ENCODE results near the gene ERCC2. TPM values are rescaled to one million over a fixed set of nuclear protein-coding genes. Genes with fewer than 3 reads are reported as not detected.

Gene ERCC2
- total RNA-seq, 1 experiment from 2014 or later, result 102 TPM

DNA sequence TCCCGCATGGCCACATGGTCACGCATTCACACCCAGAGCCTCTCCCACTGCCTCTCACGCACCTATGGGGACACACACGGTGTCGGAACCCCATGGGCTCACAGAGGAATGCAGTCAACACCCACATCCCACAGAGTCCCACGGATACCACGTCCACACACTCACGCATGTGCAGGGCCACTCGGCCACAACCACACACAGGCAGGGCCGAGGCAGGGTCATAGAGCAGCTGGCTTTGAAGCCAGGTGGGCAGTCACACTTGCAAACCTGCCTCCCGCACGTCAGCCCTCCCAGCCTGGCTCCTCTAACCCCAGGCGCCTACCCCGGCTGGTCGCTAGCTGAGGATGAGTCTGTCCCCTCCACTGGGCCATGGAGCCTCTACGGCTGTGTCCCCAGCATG, 8.1 kb downstream of the ERCC2 start:
- TF ChIP-seq TP53 (CRISPR knock-in tag; IDR thresholded peaks at IDR 0.05), result no peak
- no peak for TF ChIP-seq RORB (CRISPR knock-in tag; IDR thresholded peaks at IDR 0.05)
- TF ChIP-seq, protein P1, sequence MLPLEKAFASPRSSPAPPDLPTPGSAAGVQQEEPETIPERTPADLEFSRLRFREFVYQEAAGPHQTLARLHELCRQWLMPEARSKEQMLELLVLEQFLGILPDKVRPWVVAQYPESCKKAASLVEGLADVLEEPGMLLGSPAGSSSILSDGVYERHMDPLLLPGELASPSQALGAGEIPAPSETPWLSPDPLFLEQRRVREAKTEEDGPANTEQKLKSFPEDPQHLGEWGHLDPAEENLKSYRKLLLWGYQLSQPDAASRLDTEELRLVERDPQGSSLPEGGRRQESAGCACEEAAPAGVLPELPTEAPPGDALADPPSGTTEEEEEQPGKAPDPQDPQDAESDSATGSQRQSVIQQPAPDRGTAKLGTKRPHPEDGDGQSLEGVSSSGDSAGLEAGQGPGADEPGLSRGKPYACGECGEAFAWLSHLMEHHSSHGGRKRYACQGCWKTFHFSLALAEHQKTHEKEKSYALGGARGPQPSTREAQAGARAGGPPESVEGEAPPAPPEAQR (CRISPR knock-in tag; IDR thresholded peaks at IDR 0.05), result no peak
- no peak for TF ChIP-seq CREB1 (CRISPR knock-in tag; IDR thresholded peaks at IDR 0.05)
- TF ChIP-seq, protein P2, sequence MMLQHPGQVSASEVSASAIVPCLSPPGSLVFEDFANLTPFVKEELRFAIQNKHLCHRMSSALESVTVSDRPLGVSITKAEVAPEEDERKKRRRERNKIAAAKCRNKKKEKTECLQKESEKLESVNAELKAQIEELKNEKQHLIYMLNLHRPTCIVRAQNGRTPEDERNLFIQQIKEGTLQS (CRISPR knock-in tag; conservative IDR thresholded peaks at IDR 0.05), result no peak
- no peak for TF ChIP-seq ATF1 (CRISPR knock-in tag; IDR thresholded peaks at IDR 0.05)
- TF ChIP-seq NR2C2 (CRISPR knock-in tag; IDR thresholded peaks at IDR 0.05), result no peak
- TF ChIP-seq KAT7 (CRISPR knock-in tag; IDR thresholded peaks at IDR 0.05; ENCODE audit: borderline replicate concordance), result no peak
- TF ChIP-seq, protein P3, sequence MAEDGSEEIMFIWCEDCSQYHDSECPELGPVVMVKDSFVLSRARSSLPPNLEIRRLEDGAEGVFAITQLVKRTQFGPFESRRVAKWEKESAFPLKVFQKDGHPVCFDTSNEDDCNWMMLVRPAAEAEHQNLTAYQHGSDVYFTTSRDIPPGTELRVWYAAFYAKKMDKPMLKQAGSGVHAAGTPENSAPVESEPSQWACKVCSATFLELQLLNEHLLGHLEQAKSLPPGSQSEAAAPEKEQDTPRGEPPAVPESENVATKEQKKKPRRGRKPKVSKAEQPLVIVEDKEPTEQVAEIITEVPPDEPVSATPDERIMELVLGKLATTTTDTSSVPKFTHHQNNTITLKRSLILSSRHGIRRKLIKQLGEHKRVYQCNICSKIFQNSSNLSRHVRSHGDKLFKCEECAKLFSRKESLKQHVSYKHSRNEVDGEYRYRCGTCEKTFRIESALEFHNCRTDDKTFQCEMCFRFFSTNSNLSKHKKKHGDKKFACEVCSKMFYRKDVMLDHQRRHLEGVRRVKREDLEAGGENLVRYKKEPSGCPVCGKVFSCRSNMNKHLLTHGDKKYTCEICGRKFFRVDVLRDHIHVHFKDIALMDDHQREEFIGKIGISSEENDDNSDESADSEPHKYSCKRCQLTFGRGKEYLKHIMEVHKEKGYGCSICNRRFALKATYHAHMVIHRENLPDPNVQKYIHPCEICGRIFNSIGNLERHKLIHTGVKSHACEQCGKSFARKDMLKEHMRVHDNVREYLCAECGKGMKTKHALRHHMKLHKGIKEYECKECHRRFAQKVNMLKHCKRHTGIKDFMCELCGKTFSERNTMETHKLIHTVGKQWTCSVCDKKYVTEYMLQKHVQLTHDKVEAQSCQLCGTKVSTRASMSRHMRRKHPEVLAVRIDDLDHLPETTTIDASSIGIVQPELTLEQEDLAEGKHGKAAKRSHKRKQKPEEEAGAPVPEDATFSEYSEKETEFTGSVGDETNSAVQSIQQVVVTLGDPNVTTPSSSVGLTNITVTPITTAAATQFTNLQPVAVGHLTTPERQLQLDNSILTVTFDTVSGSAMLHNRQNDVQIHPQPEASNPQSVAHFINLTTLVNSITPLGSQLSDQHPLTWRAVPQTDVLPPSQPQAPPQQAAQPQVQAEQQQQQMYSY (CRISPR knock-in tag; IDR thresholded peaks at IDR 0.05), result no peak
- TF ChIP-seq JUN (CRISPR knock-in tag; IDR thresholded peaks at IDR 0.05), result no peak
- no peak for TF ChIP-seq ETV6 (CRISPR knock-in tag; IDR thresholded peaks at IDR 0.05)
- no peak for TF ChIP-seq SOX15 (CRISPR knock-in tag; IDR thresholded peaks at IDR 0.05)
- TF ChIP-seq, protein P4, sequence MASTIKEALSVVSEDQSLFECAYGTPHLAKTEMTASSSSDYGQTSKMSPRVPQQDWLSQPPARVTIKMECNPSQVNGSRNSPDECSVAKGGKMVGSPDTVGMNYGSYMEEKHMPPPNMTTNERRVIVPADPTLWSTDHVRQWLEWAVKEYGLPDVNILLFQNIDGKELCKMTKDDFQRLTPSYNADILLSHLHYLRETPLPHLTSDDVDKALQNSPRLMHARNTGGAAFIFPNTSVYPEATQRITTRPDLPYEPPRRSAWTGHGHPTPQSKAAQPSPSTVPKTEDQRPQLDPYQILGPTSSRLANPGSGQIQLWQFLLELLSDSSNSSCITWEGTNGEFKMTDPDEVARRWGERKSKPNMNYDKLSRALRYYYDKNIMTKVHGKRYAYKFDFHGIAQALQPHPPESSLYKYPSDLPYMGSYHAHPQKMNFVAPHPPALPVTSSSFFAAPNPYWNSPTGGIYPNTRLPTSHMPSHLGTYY (CRISPR knock-in tag; IDR thresholded peaks at IDR 0.05), result no peak
- TF ChIP-seq GABPB1 (CRISPR knock-in tag; IDR thresholded peaks at IDR 0.05), result no peak
- no peak for TF ChIP-seq NFATC4 (CRISPR knock-in tag; IDR thresholded peaks at IDR 0.05)
- H3K27ac Mint-ChIP-seq, result no peak overlapping the region
- DNase-seq (ENCODE audit: low spot score) (no peak), ATAC-seq (no peak)
- POLR2A ChIA-PET, result no interaction called here
- H3K9me3 Mint-ChIP-seq, result no peaks in the 10 kb centered on the region
- no peak overlapping the region for H3K4me3 Mint-ChIP-seq
- CTCF ChIA-PET, result no interaction called here
- H3K4me1 Mint-ChIP-seq, result no peaks in the 10 kb centered on the region
- no peaks in the 10 kb centered on the region for H3K27me3 Mint-ChIP-seq (ENCODE audit: low read depth)
- H3K36me3 Mint-ChIP-seq, result peaks cover 51% of the 10 kb centered on the region

DNA sequence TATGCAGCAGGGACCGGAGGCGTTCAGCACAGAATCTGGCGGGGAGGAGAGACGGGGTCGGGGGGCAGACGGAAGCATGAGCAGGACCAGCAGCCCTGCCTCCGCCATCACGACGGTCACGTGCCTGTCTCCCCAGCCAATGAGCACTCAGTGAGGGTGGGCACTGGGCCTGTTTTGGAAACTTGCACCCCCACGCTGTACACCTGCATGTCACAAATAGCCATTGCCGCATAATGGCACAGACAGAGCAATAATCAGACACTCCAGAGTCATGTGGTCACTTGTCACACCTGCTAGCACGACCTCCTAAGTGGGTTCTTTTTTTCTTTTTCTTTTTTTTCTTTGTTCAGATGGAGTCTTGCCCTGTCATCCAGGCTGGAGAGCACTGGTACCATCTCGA, 8.8 kb downstream of the ERCC2 start:
- POLR2A ChIA-PET, result interaction anchor here (0.7 kb wide), 1 partner anchor 53 kb away, joined by 3 read pairs; no protein-coding TSS in a partner anchor
- DNase-seq (ENCODE audit: low spot score) (no peak), ATAC-seq (no peak)
- no peaks in the 10 kb centered on the region for H3K27me3 Mint-ChIP-seq (ENCODE audit: low read depth)
- H3K27ac Mint-ChIP-seq, result no peak overlapping the region
- no peak overlapping the region for H3K4me3 Mint-ChIP-seq
- no peak for TF ChIP-seq SOX15 (CRISPR knock-in tag; IDR thresholded peaks at IDR 0.05)
- no peak for TF ChIP-seq ETV6 (CRISPR knock-in tag; IDR thresholded peaks at IDR 0.05)
- no peak for TF ChIP-seq NR2C2 (CRISPR knock-in tag; IDR thresholded peaks at IDR 0.05)
- TF ChIP-seq SMAD3 (CRISPR knock-in tag; IDR thresholded peaks at IDR 0.05; ENCODE audit: borderline replicate concordance), result no peak
- TF ChIP-seq, protein P5, sequence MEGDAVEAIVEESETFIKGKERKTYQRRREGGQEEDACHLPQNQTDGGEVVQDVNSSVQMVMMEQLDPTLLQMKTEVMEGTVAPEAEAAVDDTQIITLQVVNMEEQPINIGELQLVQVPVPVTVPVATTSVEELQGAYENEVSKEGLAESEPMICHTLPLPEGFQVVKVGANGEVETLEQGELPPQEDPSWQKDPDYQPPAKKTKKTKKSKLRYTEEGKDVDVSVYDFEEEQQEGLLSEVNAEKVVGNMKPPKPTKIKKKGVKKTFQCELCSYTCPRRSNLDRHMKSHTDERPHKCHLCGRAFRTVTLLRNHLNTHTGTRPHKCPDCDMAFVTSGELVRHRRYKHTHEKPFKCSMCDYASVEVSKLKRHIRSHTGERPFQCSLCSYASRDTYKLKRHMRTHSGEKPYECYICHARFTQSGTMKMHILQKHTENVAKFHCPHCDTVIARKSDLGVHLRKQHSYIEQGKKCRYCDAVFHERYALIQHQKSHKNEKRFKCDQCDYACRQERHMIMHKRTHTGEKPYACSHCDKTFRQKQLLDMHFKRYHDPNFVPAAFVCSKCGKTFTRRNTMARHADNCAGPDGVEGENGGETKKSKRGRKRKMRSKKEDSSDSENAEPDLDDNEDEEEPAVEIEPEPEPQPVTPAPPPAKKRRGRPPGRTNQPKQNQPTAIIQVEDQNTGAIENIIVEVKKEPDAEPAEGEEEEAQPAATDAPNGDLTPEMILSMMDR (IDR thresholded peaks at IDR 0.05), result no peak
- TF ChIP-seq, protein P6, sequence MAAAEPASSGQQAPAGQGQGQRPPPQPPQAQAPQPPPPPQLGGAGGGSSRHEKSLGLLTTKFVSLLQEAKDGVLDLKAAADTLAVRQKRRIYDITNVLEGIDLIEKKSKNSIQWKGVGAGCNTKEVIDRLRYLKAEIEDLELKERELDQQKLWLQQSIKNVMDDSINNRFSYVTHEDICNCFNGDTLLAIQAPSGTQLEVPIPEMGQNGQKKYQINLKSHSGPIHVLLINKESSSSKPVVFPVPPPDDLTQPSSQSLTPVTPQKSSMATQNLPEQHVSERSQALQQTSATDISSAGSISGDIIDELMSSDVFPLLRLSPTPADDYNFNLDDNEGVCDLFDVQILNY (CRISPR knock-in tag; IDR thresholded peaks at IDR 0.05), result no peak
- no peak for TF ChIP-seq TEAD1 (CRISPR knock-in tag; IDR thresholded peaks at IDR 0.05)
- TF ChIP-seq, protein P7, sequence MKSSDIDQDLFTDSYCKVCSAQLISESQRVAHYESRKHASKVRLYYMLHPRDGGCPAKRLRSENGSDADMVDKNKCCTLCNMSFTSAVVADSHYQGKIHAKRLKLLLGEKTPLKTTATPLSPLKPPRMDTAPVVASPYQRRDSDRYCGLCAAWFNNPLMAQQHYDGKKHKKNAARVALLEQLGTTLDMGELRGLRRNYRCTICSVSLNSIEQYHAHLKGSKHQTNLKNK (CRISPR knock-in tag; IDR thresholded peaks at IDR 0.05), result no peak
- no peak for TF ChIP-seq FOXK1 (CRISPR knock-in tag; IDR thresholded peaks at IDR 0.05)
- TF ChIP-seq, protein P8, sequence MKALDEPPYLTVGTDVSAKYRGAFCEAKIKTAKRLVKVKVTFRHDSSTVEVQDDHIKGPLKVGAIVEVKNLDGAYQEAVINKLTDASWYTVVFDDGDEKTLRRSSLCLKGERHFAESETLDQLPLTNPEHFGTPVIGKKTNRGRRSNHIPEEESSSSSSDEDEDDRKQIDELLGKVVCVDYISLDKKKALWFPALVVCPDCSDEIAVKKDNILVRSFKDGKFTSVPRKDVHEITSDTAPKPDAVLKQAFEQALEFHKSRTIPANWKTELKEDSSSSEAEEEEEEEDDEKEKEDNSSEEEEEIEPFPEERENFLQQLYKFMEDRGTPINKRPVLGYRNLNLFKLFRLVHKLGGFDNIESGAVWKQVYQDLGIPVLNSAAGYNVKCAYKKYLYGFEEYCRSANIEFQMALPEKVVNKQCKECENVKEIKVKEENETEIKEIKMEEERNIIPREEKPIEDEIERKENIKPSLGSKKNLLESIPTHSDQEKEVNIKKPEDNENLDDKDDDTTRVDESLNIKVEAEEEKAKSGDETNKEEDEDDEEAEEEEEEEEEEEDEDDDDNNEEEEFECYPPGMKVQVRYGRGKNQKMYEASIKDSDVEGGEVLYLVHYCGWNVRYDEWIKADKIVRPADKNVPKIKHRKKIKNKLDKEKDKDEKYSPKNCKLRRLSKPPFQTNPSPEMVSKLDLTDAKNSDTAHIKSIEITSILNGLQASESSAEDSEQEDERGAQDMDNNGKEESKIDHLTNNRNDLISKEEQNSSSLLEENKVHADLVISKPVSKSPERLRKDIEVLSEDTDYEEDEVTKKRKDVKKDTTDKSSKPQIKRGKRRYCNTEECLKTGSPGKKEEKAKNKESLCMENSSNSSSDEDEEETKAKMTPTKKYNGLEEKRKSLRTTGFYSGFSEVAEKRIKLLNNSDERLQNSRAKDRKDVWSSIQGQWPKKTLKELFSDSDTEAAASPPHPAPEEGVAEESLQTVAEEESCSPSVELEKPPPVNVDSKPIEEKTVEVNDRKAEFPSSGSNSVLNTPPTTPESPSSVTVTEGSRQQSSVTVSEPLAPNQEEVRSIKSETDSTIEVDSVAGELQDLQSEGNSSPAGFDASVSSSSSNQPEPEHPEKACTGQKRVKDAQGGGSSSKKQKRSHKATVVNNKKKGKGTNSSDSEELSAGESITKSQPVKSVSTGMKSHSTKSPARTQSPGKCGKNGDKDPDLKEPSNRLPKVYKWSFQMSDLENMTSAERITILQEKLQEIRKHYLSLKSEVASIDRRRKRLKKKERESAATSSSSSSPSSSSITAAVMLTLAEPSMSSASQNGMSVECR (CRISPR knock-in tag; IDR thresholded peaks at IDR 0.05; ENCODE audit: borderline replicate concordance), result no peak
- no peak for TF ChIP-seq ELF4 (CRISPR knock-in tag; IDR thresholded peaks at IDR 0.05; ENCODE audit: low read depth)
- CTCF ChIA-PET, result no interaction called here
- peaks cover 57% of the 10 kb centered on the region for H3K36me3 Mint-ChIP-seq
- no peaks in the 10 kb centered on the region for H3K9me3 Mint-ChIP-seq
- no peaks in the 10 kb centered on the region for H3K4me1 Mint-ChIP-seq
